Aorta (tissue), 5 donors: ENCODE measurements around the gene P2RX2. TPM values are rescaled to one million over a fixed set of nuclear protein-coding genes. Genes with fewer than 3 reads are reported as not detected.

Experiments
- ATAC-seq: fragments of 200-7000 bp; cut with Tn5 transposase; one replicate; pipeline ENCODE4 v1.9.1; 2022; ENCODE audit warnings: moderate library complexity; ENCODE audit not compliant: low FRiP score
- DNase-seq, 2 donors: peaks; one replicate each; pipeline ENCODE4 v3.0.0-alpha.2; 2020
- H3K27ac ChIP-seq, 2 donors: one replicate each; pipeline ENCODE4 v1.5.1; 2013; ENCODE audit warnings: low read length in 2 of 2, mild to moderate bottlenecking in 2 of 2, moderate library complexity in 2 of 2, control low read depth in 1 of 2, inconsistent platforms in 1 of 2, low read depth in 1 of 2
- H3K27me3 ChIP-seq, 2 donors: one replicate each; pipeline ENCODE4 v1.6.1; 2013; ENCODE audit warnings: control low read depth in 1 of 2, low read length in 1 of 2, mild to moderate bottlenecking in 1 of 2, moderate library complexity in 1 of 2; ENCODE audit not compliant: insufficient read depth in 2 of 2, control insufficient read depth in 1 of 2
- H3K36me3 ChIP-seq, 2 donors: one replicate each; pipeline ENCODE4 v1.6.1; 2013; ENCODE audit warnings: control low read depth in 1 of 2, low read length in 1 of 2, mild to moderate bottlenecking in 1 of 2; ENCODE audit not compliant: insufficient read depth in 2 of 2, control insufficient read depth in 1 of 2
- H3K4me1 ChIP-seq, 2 donors: one replicate each; pipeline ENCODE4 v1.6.1; 2013; ENCODE audit warnings: low read length in 2 of 2, control low read depth in 1 of 2, mild to moderate bottlenecking in 1 of 2, moderate library complexity in 1 of 2; ENCODE audit not compliant: insufficient read depth in 2 of 2, control insufficient read depth in 1 of 2
- H3K4me3 ChIP-seq, 2 donors: one replicate each; pipeline ENCODE4 v1.5.1; 2013; ENCODE audit warnings: low read length in 2 of 2, control low read depth in 1 of 2, mild to moderate bottlenecking in 1 of 2
- H3K9me3 ChIP-seq: one replicate; pipeline ENCODE4 v1.6.1; 2013; ENCODE audit warnings: mild to moderate bottlenecking, low read length; ENCODE audit not compliant: control insufficient read depth
- WGBS, 2 donors: extraction: QIAGEN DNeasy Blood & Tissue Kit; methylation state at CpG; one replicate each; pipeline ENCODE4 v1.1.7; 2013; 5-methylcytosine and 5-hydroxymethylcytosine counted together
- intact Hi-C, 2 donors: fragments of 100-400 bp; cut with DNase I; formaldehyde crosslinking; loops; one replicate each; pipeline versions ENCODE4 v1.14.2 to v1.15.0; 2022
- polyA plus RNA-seq, 2 donors: library from polyadenylated mRNA; stranded (reverse); fragments of 200-250 nt; gene quantifications; one replicate each; pipeline ENCODE4 v1.2.3, GENCODE V29; 2013
- total RNA-seq, 2 donors: library from RNA; stranded (reverse); fragmentation: NEBNext Ultra II Directional; extraction: Animal tissue kit (Norgen Biotek cat#: 25700); gene quantifications; one replicate each; pipeline ENCODE4 v1.2.1, GENCODE V29; 2021
- donor health status: healthy with polysubstance abuse.
- donor health status: Bipolar disorder and iron deficiency.
- donor health status: DM: no; HTN: no; CAD: no.
- donor health status: DM: no; HTN: no; CAD: no.
- donor health status: DM: yes; HTN: yes; CAD: no.

P2RX2 gene
- total and polyA plus RNA-seq, 4 donors = 0.27 TPM; not detected in 3

DNA sequence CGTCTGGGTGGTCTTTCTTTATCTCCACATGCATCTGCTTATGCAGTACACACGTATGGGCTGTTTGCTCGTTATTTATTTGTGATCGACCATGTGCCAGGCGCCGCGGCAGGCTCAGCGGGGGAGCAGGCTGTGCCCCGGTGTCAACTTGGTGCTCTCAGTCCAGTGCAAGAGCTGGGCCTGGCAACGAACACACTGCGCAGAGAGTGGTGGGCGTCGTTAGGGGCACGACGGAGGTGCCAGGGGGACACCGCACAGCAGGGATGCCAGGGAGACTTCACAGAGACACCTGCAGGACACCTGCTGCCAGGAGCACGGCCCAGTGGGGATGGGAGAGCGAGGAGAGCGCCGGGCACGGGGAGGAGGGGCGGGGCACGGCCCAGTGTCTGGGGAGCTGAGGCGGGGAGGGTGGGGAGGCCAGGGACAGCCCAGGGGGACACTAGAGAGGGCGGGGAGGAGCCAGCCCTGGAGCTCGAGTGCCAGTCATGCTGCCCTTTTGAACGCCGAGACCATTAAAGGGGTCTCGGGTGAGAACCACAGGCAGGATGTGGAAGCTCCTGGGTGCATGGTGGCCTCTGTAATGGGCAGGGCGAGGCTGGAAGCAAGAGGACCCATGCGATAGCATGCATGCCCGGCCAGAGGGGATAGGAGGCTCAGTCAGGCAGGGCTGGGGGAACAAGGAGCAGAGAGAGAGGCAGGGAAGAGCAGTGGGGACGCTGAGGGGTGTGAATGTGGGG lies 7.5 kb upstream of the P2RX2 start:
- intact Hi-C loops = loop anchor here in 1 of 2 donors (2.0 to 5.0 kb wide), 2 partner anchors 194 to 454 kb away; no protein-coding TSS in a partner anchor
- DNase-seq = no peak
- no peak for ATAC-seq
- H3K27ac ChIP-seq = no peak overlapping the region
- peaks cover 2% of the 10 kb centered on the region for H3K9me3 ChIP-seq
- 73 to 79% methylated on average over 33 of the region's 33 CpGs for WGBS, 2 donors
- H3K36me3 ChIP-seq = no peaks in the 10 kb centered on the region
- no peaks in the 10 kb centered on the region for H3K4me1 ChIP-seq
- H3K27me3 ChIP-seq = no peaks in the 10 kb centered on the region
- H3K4me3 ChIP-seq = no peak overlapping the region

DNA sequence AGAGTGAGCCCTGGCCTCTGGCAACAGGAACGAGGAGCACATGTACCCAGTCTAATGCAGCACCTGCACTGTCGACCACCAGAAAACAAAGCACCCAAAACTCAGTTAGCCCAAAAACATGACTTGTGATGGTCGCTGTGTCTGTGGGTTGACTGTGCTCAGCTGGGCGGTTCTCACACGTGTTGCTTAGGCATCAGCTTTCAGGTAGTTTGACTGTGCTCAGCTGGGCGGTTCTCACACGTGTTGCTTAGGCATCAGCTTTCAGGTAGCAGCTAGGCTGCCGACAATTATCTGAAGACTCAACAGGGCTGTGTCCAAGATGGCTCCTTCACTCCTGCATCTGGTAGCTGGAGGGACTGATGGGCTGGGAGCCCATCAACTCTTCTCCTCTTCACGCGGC lies 7.0 kb upstream of the P2RX2 start:
- Histone ChIP-seq H3K4me3 (no peak overlapping the region), H3K27ac (no peak overlapping the region), H3K9me3 (peaks cover 2% of the 10 kb centered on the region), H3K27me3 (no peaks in the 10 kb centered on the region), H3K4me1 (no peaks in the 10 kb centered on the region), H3K36me3 (no peaks in the 10 kb centered on the region)
- DNase-seq (no peak), ATAC-seq (no peak)
- WGBS, 2 donors = 95% methylated on average over 10 of the region's 10 CpGs
- intact Hi-C loops = loop anchor here in 1 of 2 donors (2.0 to 5.0 kb wide), 2 partner anchors 195 to 454 kb away; no protein-coding TSS in a partner anchor

DNA sequence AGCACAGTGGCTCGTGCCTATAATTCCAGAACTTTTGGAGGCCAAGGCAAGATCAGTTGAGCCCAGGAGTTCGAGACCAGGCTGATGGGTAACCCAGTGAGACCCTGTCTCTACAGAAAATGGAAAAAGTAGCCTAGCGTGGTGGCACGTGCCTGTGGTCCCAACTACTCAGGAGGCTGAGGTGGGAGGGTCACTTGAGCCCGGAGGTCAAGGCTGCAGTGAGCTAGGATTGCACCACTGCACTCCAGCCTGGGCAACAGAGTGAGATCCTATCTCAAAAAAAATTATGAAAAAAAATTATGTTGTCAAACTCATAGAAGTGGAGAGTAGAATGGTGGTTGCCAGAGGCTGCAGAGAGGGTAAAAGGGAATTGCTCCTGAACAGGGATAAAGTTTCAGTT lies 4.5 kb upstream of the P2RX2 start:
- intact Hi-C loops = loop anchor here (2.0 to 5.0 kb wide), 3 partner anchors 199 to 459 kb away; no protein-coding TSS in a partner anchor
- H3K9me3 ChIP-seq = peaks cover 4% of the 10 kb centered on the region
- no peak overlapping the region for H3K4me3 ChIP-seq
- no peaks in the 10 kb centered on the region for H3K4me1 ChIP-seq
- ATAC-seq = no peak
- no peak overlapping the region for H3K27ac ChIP-seq
- no peaks in the 10 kb centered on the region for H3K36me3 ChIP-seq
- DNase-seq = no peak
- 75 to 81% methylated on average over 5 of the region's 5 CpGs for WGBS, 2 donors
- no peaks in the 10 kb centered on the region for H3K27me3 ChIP-seq

DNA sequence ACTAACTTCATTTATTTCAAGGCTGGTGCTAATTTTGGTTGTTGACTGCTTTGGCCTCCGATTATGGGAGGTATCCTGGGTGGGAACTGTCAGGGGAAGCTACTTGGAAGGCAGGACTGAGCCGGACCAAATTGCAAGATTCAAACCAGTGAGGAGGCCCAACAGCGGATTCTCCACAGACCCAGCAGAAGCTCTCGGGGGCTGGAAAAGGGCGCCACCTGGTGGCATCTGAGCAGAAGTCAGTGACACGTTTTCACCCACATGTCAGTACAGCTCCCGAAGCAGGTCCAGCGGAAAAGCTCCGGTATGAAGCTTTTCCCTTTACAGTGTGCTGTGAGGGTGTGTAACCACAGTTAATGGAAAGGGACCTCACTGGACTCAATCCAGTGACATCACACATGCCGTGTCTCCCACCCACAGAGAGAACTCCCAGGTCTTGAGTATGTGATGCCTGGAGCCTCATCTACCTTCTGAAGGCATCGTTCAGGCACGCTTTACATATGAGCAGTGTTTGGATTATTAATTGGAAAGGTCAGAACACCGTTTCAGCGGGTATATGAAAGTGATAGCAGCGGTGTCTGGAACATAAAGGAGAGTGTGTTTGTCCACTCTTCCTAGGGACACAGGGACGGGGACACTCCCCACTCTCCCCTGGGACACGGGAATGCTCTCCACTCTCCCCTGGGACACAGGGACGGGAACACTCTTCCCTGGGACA lies 3.6 kb upstream of the P2RX2 start:
- ATAC-seq (peak; percentile 87), DNase-seq (peak; percentile 86 to 94)
- Histone ChIP-seq H3K36me3 (no peaks in the 10 kb centered on the region), H3K4me1 (no peaks in the 10 kb centered on the region), H3K4me3 (no peak overlapping the region), H3K27me3 (no peaks in the 10 kb centered on the region), H3K9me3 (peaks cover 4% of the 10 kb centered on the region), H3K27ac (no peak overlapping the region)
- whole genome bisulfite sequencing, 2 donors = 22 to 23% methylated on average over 18 of the region's 18 CpGs
- intact Hi-C loops = loop anchor here (2.0 to 5.0 kb wide), 3 partner anchors 200 to 460 kb away; no protein-coding TSS in a partner anchor

DNA sequence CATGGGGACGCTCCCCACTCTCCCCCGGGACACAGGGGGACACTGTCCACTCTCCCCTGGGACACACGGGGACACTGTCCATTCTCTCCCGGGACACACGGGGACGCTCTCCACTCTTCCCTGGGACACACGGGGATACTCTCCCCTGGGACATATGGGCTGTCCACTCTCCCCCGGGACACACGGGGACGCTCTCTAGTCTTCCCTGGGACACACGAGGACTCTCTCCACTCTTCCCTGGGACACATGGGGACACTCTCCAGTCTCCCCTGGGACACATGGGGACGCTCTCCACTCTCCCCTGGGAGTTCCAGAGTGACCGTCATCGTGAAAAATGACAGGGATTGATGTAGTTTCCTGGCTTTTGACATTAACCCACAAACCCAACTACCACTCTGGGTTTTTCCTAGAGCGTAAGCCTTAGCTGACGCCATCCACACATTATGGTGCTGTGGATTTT lies 3.0 kb upstream of the P2RX2 start:
- intact Hi-C loops = loop anchor here in 1 of 2 donors (2.0 kb wide), 2 partner anchors 201 to 461 kb away; no protein-coding TSS in a partner anchor
- no peak for ATAC-seq
- 69 to 74% methylated on average over 16 of the region's 16 CpGs for WGBS, 2 donors

DNA sequence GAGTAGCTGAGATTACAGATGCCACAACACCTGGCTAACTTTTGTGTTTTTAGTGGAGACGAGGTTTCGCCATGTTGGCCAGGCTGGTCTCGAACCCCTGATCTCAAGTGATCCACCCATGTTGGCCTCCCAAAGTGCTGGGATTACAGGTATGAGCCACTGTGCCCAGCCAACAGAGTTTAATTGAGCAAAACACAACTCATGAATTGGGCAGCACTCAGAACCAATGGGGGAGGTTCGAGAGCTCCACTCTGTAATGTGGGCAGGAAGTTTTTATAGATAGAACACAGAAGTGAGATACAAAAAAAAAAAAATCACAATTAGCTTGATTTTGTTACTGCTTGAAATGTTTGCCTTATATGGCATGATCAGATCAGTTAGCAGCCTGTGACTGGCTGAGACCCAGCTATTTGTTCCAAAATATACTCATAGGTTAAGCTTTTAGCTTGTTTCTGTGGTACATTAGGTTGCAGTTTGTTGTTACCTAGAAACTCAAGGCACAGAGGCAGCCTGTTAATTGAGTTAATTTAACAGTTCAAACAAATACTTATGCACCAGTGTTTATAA lies 1.4 kb upstream of the P2RX2 start:
- no peak overlapping the region for H3K27ac ChIP-seq
- no peaks in the 10 kb centered on the region for H3K36me3 ChIP-seq
- intact Hi-C loops = no loop called here
- WGBS, 2 donors = 86 to 87% methylated on average over 4 of the region's 4 CpGs
- no peak for ATAC-seq
- H3K4me1 ChIP-seq = no peaks in the 10 kb centered on the region
- peaks cover 2% of the 10 kb centered on the region for H3K9me3 ChIP-seq
- no peak overlapping the region for H3K4me3 ChIP-seq
- DNase-seq = no peak
- H3K27me3 ChIP-seq = no peaks in the 10 kb centered on the region

More for the DNA sequence above, 3.0 kb upstream of the P2RX2 start:
- Histone ChIP-seq H3K27me3 (no peaks in the 10 kb centered on the region), H3K9me3 (peaks cover 4% of the 10 kb centered on the region), H3K4me3 (no peak overlapping the region), H3K27ac (no peak overlapping the region), H3K4me1 (no peaks in the 10 kb centered on the region), H3K36me3 (no peaks in the 10 kb centered on the region)
- DNase-seq = no peak

DNA sequence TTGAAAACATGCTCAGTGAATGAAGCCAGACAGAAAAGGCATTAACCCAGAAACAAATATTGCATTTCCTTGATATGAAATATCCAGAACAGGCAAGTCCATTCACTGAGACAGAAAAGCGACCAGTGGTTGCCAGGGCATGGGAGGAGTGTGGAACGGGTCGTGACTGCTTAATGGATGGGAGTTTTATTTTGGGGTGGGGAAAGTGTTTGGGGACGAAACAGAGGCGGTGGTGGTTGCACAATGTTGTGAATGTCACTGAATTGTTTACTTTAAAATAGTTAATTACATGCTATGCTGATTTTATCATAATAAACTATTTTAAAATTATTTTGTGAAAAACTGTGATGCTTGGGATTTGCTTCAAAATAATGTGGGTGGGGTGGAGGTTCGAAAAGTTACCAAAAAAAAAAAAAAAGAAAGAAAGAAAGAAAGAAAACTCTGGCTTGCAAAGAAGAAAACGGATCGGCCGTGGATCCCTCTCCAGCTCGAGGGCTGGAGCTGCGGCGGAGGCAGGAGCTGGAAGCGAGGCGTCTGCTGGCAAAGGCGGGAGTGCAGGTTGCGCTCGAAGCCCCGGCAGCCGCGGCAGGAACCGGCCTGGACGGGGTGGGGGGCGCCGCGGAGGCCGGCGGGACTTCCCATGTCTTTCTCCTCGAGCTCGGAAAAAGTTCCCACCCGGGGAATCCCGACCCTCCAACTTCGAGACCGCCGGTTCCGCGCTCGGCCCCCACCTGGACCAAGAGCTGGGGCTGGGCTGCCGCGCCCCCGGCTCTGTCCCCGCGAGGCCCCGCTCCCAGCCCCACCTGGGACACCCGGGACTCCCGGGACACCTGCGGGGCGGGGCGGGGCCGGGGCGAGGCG lies 524 bp upstream of the P2RX2 start:
- Histone ChIP-seq H3K27me3 (no peaks in the 10 kb centered on the region), H3K4me3 (no peak overlapping the region), H3K36me3 (no peaks in the 10 kb centered on the region), H3K27ac (no peak overlapping the region), H3K9me3 (peaks cover 2% of the 10 kb centered on the region), H3K4me1 (no peaks in the 10 kb centered on the region)
- intact Hi-C loops = no loop called here
- ATAC-seq (no peak), DNase-seq (no peak)
- 6 to 16% methylated on average over 14 to 51 of the region's 51 CpGs for WGBS, 2 donors

DNA sequence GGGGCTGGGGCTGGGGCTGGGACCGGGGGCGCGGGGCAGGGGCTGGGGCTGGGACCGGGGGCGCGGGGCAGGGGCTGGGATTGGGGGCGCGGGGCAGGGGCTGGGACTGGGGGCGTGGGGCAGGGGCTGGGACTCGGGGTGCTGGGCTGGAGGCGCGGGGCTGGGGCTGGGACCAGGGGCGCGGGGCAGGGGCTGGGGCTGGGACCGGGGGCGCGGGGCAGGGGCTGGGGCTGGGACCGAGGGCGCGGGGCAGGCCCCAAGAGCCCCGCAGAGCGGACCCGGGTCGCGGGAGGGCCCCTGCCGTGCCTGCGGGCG lies 452 bp downstream of the P2RX2 start:
- Histone ChIP-seq H3K27me3 (no peaks in the 10 kb centered on the region), H3K4me1 (no peaks in the 10 kb centered on the region), H3K36me3 (no peaks in the 10 kb centered on the region), H3K9me3 (peaks cover 2% of the 10 kb centered on the region), H3K27ac (no peak overlapping the region), H3K4me3 (no peak overlapping the region)
- WGBS, 2 donors = 10 to 20% methylated on average over 6 to 28 of the region's 28 CpGs
- ATAC-seq (no peak), DNase-seq (no peak)
- intact Hi-C loops = no loop called here
